ENCODE data around the gene IL1A.

The IL1A gene

GRCh38 chr2:112726487-112727190 is 57.7 kb downstream of the IL1A start:
- DNase-seq (ENCODE audit: low spot score): peak; percentile 90

GRCh38 chr2:112725545-112726457 is 58.5 kb downstream of the IL1A start:
- no peak for DNase-seq (ENCODE audit: low spot score)

GRCh38 chr2:112724591-112725525 is 59.4 kb downstream of the IL1A start:
- DNase-seq (ENCODE audit: low spot score): no peak

GRCh38 chr2:112723995-112724394 is 60.3 kb downstream of the IL1A start:
- no peak for DNase-seq (ENCODE audit: low spot score)
